Hepatocyte (in vitro differentiated cells): ENCODE data around the gene SSPN. TPM values are rescaled to one million over a fixed set of nuclear protein-coding genes. Genes with fewer than 3 reads are reported as not detected.
A peak's percentile ranks its signal among the peaks of the same experiment; 100 is the strongest.

Source experiments
- DNase-seq: peaks from one replicate; pipeline ENCODE4 v3.0.0-alpha.2; 2016; ENCODE audit warnings: low spot score
- H2AFZ ChIP-seq: fragments of 200-600 bp; sonication (generic); 2 replicates; pipeline ENCODE4 v1.6.0; 2016; ENCODE audit warnings: antibody characterized with exemption, mild to moderate bottlenecking
- H3K27ac ChIP-seq: fragments of 200-600 bp; sonication (generic); 2 replicates; pipeline ENCODE4 v1.5.1; 2016; ENCODE audit warnings: mild to moderate bottlenecking
- H3K27me3 ChIP-seq: fragments of 200-600 bp; sonication (generic); 2 replicates; pipeline ENCODE4 v1.6.1; 2016
- H3K36me3 ChIP-seq: fragments of 200-600 bp; sonication (generic); replicated peaks from 2 replicates; pipeline ENCODE4 v1.5.1; 2016; ENCODE audit warnings: low read depth; ENCODE audit not compliant: insufficient read depth
- H3K4me1 ChIP-seq: fragments of 200-600 bp; sonication (generic); 2 replicates; pipeline ENCODE4 v1.5.1; 2016; ENCODE audit warnings: mild to moderate bottlenecking, moderate library complexity; ENCODE audit not compliant: insufficient read depth
- H3K4me2 ChIP-seq: fragments of 200-600 bp; sonication (generic); 2 replicates; pipeline ENCODE4 v1.6.0; 2016
- H3K4me3 ChIP-seq: fragments of 200-600 bp; sonication (generic); 2 replicates; pipeline ENCODE4 v1.5.1; 2016; ENCODE audit warnings: mild to moderate bottlenecking
- H3K79me2 ChIP-seq: fragments of 200-600 bp; sonication (generic); 2 replicates; pipeline ENCODE4 v1.6.0; 2017; ENCODE audit warnings: mild to moderate bottlenecking
- H3K9me2 ChIP-seq: fragments of 200-600 bp; sonication (generic); replicated peaks from 2 replicates; pipeline ENCODE4 v1.6.0; 2017; ENCODE audit warnings: mild to moderate bottlenecking; ENCODE audit not compliant: insufficient read depth
- H3K9me3 ChIP-seq: fragments of 200-600 bp; sonication (generic); 2 replicates; pipeline ENCODE4 v1.5.1; 2016; ENCODE audit warnings: low read depth, mild to moderate bottlenecking
- H4K20me1 ChIP-seq: fragments of 200-600 bp; sonication (generic); 2 replicates; pipeline ENCODE4 v1.6.0; 2016; ENCODE audit warnings: mild to moderate bottlenecking; ENCODE audit not compliant: insufficient read depth, poor library complexity, severe bottlenecking
- EZH2 ChIP-seq: fragments of 200-600 bp; sonication (generic); IDR thresholded peaks from 2 replicates; pipeline ENCODE4 v1.6.1; 2016; ENCODE audit warnings: antibody characterized with exemption, mild to moderate bottlenecking, borderline replicate concordance
- EZH2phosphoT487 ChIP-seq: fragments of 200-600 bp; sonication (generic); IDR thresholded peaks from one replicate; pipeline ENCODE4 v1.6.1; 2018; ENCODE audit warnings: antibody characterized with exemption, mild to moderate bottlenecking, low read depth, moderate library complexity; ENCODE audit not compliant: unreplicated experiment, severe bottlenecking
- whole genome bisulfite sequencing: methylation state at CpG from one replicate; pipeline ENCODE4 v1.1.6; 2016; ENCODE audit warnings: low lambda C conversion rate; ENCODE audit errors: missing lambda C conversion rate; 5-methylcytosine and 5-hydroxymethylcytosine counted together
- polyA plus RNA-seq: library from polyadenylated mRNA; unstranded; fragments of >200 nt; fragmentation: Nextera tagmentation; extraction: Ambion mirVana; gene quantifications from 2 replicates; pipeline ENCODE4 v1.2.1, GENCODE V29; 2016
- total RNA-seq: library from RNA; depleted of rRNA; stranded (reverse); fragments of >200 nt; gene quantifications from 2 replicates; pipeline ENCODE4 v1.2.3, GENCODE V29; 2014
- TF ChIP-seq, protein P1 (sequence below): fragments of 200-600 bp; sonication (generic); IDR thresholded peaks from 2 replicates; pipeline ENCODE4 v1.5.1; 2016; ENCODE audit warnings: antibody characterized with exemption, mild to moderate bottlenecking; ENCODE audit not compliant: poor library complexity

Gene SSPN
- total and polyA plus RNA-seq, 2 experiments from 2014 or later: 1.7 to 12.5 TPM

DNA sequence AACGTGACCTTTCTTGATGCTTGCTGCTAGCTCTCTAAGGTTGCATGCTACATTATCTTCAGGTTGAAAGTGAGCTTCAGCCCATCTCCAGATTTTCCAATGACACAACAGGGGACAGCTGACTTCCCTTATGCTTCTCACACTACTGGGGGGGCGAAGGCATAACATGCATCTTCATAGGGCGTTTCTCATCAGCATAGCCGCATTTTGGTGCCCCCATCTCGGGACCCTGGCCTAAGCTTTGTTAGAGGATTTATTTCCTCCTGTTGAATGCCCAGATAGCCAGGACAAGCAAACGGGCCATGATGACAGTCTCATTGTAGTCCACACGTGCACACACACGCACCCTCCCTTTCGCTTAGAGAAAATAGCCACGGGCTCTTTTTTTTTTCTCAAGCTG, 30.7 kb downstream of the SSPN start:
- Histone ChIP-seq H3K36me3 (no peaks in the 10 kb centered on the region), H3K4me2 (peak overlapping the region; percentile 87), H3K4me1 (peaks cover 15% of the 10 kb centered on the region), H2AFZ (no peak overlapping the region), H4K20me1 (no peaks in the 10 kb centered on the region), H3K4me3 (no peak overlapping the region), H3K9me3 (no peaks in the 10 kb centered on the region), H3K27me3 (peaks cover 23% of the 10 kb centered on the region), H3K79me2 (no peaks in the 10 kb centered on the region), H3K9me2 (no peaks in the 10 kb centered on the region), H3K27ac (no peak overlapping the region)
- 58% methylated on average over 10 of the region's 10 CpGs for WGBS
- DNase-seq: no peak
- no peak for TF ChIP-seq EZH2
- TF ChIP-seq, protein P1, sequence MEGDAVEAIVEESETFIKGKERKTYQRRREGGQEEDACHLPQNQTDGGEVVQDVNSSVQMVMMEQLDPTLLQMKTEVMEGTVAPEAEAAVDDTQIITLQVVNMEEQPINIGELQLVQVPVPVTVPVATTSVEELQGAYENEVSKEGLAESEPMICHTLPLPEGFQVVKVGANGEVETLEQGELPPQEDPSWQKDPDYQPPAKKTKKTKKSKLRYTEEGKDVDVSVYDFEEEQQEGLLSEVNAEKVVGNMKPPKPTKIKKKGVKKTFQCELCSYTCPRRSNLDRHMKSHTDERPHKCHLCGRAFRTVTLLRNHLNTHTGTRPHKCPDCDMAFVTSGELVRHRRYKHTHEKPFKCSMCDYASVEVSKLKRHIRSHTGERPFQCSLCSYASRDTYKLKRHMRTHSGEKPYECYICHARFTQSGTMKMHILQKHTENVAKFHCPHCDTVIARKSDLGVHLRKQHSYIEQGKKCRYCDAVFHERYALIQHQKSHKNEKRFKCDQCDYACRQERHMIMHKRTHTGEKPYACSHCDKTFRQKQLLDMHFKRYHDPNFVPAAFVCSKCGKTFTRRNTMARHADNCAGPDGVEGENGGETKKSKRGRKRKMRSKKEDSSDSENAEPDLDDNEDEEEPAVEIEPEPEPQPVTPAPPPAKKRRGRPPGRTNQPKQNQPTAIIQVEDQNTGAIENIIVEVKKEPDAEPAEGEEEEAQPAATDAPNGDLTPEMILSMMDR: no peak
- no peak for TF ChIP-seq EZH2phosphoT487

DNA sequence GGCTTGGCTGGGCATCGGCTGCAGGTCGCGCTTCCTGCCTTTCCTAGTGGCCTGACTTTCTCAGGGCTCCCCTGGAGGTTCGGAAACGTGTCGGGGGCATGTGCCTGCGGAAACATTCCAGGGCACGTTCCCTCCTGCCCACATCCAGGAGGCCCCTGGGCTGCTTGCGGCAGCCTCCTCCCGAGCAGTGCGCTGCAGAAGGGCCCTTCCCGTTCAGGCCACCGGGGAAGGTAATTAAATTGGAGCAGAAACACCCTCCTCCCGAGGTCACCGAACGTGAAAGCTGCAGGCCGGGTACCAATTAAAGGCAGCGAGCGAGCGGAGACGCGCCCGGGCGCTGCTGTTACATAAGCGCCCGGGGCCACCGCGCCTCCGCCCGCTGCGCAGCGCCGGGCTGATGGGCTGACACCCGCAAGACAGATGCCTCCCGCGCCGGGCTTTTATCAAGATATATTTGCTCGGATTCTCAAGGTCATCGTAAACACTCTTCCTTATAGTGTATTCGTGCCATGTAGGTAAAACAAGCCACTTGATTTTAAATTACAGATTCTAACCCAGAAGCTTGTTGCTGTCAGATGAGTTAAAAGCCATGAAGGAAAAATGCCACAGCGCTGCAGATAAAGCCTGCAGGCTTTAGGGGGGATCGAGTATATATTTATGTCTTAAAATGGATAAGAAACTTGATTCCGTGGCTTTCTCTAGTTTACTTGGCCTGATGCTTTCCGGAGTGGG, 31.4 kb downstream of the SSPN start:
- Histone ChIP-seq H3K27ac (no peak overlapping the region), H2AFZ (peak overlapping the region; percentile 69)

DNA sequence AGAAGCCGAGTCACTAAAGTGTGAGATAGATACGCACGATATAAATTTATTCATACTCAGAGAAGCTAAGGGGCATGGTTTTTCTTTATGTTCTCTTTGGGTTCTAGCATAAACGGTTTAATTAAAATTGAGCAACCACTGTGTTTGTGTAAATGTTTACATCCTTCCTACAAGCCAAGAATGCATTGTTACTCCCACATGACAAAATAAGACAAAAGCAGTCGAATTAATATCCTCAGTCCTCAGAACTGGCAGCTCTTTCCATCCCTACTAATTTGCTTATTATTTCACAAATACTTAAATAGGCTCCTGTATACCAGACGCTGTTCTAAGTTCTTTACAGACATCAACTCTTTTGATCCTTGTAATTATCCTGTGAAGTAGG, 32.0 kb downstream of the SSPN start:
- peak overlapping the region; percentile 69 for H2AFZ ChIP-seq
- no peaks in the 10 kb centered on the region for H4K20me1 ChIP-seq
- no peaks in the 10 kb centered on the region for H3K9me2 ChIP-seq
- WGBS: 45% methylated on average over 6 of the region's 6 CpGs
- peak overlapping the region; percentile 87 for H3K4me2 ChIP-seq
- DNase-seq: no peak
- no peak for TF ChIP-seq EZH2phosphoT487
- TF ChIP-seq, protein P1: no peak
- no peak for TF ChIP-seq EZH2
- H3K4me3 ChIP-seq: no peak overlapping the region
- H3K36me3 ChIP-seq: no peaks in the 10 kb centered on the region
- no peaks in the 10 kb centered on the region for H3K9me3 ChIP-seq
- no peak overlapping the region for H3K27ac ChIP-seq
- peaks cover 15% of the 10 kb centered on the region for H3K4me1 ChIP-seq
- peaks cover 23% of the 10 kb centered on the region for H3K27me3 ChIP-seq
- H3K79me2 ChIP-seq: no peaks in the 10 kb centered on the region

More for the DNA sequence above, 31.4 kb downstream of the SSPN start:
- no peaks in the 10 kb centered on the region for H3K9me3 ChIP-seq
- no peaks in the 10 kb centered on the region for H4K20me1 ChIP-seq
- peaks cover 15% of the 10 kb centered on the region for H3K4me1 ChIP-seq
- no peaks in the 10 kb centered on the region for H3K9me2 ChIP-seq
- TF ChIP-seq, protein P1: no peak
- no peaks in the 10 kb centered on the region for H3K36me3 ChIP-seq
- WGBS: 3% methylated on average over 44 of the region's 44 CpGs
- H3K4me3 ChIP-seq: peak overlapping the region; percentile 37
- H3K27me3 ChIP-seq: peaks cover 23% of the 10 kb centered on the region
- peak overlapping the region; percentile 87 for H3K4me2 ChIP-seq
- H3K79me2 ChIP-seq: no peaks in the 10 kb centered on the region
- peak; percentile 51 for DNase-seq
